GM23248 (cell line): ENCODE measurements around the gene SFT2D2. TPM values are rescaled to one million over a fixed set of nuclear protein-coding genes. Genes with fewer than 3 reads are reported as not detected.

ENCODE experiments used
- DNase-seq: peaks from one replicate; pipeline ENCODE4 v3.0.0-alpha.2; 2015
- H2AFZ ChIP-seq: fragments of 200-600 bp; sonication (generic); 2 replicates; pipeline ENCODE4 v1.6.1; 2016; ENCODE audit warnings: antibody characterized with exemption
- H3F3A ChIP-seq: fragments of 200-600 bp; sonication (generic); 2 replicates; pipeline ENCODE4 v1.6.1; 2016; ENCODE audit warnings: mild to moderate bottlenecking, antibody characterized with exemption, mixed run types; ENCODE audit not compliant: insufficient read depth
- H3K27ac ChIP-seq: fragments of 200-600 bp; sonication (generic); 2 replicates; pipeline ENCODE4 v1.5.1; 2016; ENCODE audit warnings: mild to moderate bottlenecking
- H3K27me3 ChIP-seq: fragments of 200-600 bp; sonication (generic); replicated peaks from 2 replicates; pipeline ENCODE4 v1.6.1; 2016; ENCODE audit warnings: mild to moderate bottlenecking; ENCODE audit not compliant: insufficient read depth
- H3K36me3 ChIP-seq: fragments of 200-600 bp; sonication (generic); 2 replicates; pipeline ENCODE4 v1.6.1; 2016; ENCODE audit warnings: low read depth, mild to moderate bottlenecking
- H3K4me1 ChIP-seq: fragments of 200-600 bp; sonication (generic); 2 replicates; pipeline ENCODE4 v1.6.1; 2016; ENCODE audit warnings: mild to moderate bottlenecking; ENCODE audit not compliant: insufficient read depth
- H3K4me2 ChIP-seq: fragments of 200-600 bp; sonication (generic); one replicate; pipeline ENCODE4 v1.6.1; 2016; ENCODE audit warnings: mild to moderate bottlenecking; ENCODE audit not compliant: unreplicated experiment
- H3K4me3 ChIP-seq: fragments of 200-600 bp; sonication (generic); 2 replicates; pipeline ENCODE4 v1.5.1; 2016; ENCODE audit warnings: mild to moderate bottlenecking
- H3K79me2 ChIP-seq: fragments of 200-600 bp; sonication (generic); 2 replicates; pipeline ENCODE4 v1.6.1; 2016; ENCODE audit warnings: mild to moderate bottlenecking; ENCODE audit not compliant: insufficient read depth
- H3K9ac ChIP-seq: fragments of 200-600 bp; sonication (generic); 2 replicates; pipeline ENCODE4 v1.6.1; 2016; ENCODE audit warnings: mild to moderate bottlenecking
- H3K9me2 ChIP-seq: fragments of 200-600 bp; sonication (generic); 2 replicates; pipeline ENCODE4 v1.6.1; 2016; ENCODE audit warnings: mixed run types, mild to moderate bottlenecking, moderate library complexity; ENCODE audit not compliant: insufficient read depth
- H3K9me3 ChIP-seq: fragments of 200-600 bp; sonication (generic); one replicate; pipeline ENCODE4 v1.6.1; 2017; ENCODE audit warnings: low read depth
- H4K20me1 ChIP-seq: fragments of 200-600 bp; sonication (generic); 2 replicates; pipeline ENCODE4 v1.6.0; 2016; ENCODE audit not compliant: insufficient read depth
- EZH2 ChIP-seq: fragments of 200-600 bp; sonication (generic); IDR thresholded peaks from 2 replicates; pipeline ENCODE4 v1.6.1; 2018; ENCODE audit warnings: antibody characterized with exemption, mild to moderate bottlenecking; ENCODE audit not compliant: insufficient read depth, poor library complexity, severe bottlenecking
- EZH2phosphoT487 ChIP-seq: fragments of 200-600 bp; sonication (generic); IDR thresholded peaks from 2 replicates; pipeline ENCODE4 v1.6.1; 2018; ENCODE audit warnings: antibody characterized with exemption, moderate library complexity, mild to moderate bottlenecking, low read depth; ENCODE audit not compliant: insufficient read depth
- WGBS, 2 experiments: methylation state at CpG; one replicate each; pipeline ENCODE4 v1.1.6; 2015 to 2017; ENCODE audit warnings: low lambda C conversion rate in 2 of 2, low coverage in 1 of 2; ENCODE audit errors: missing lambda C conversion rate in 2 of 2; 5-methylcytosine and 5-hydroxymethylcytosine counted together
- in situ Hi-C: fragments of 300-500 bp; cut with MboI; formaldehyde crosslinking; loops from 2 replicates; pipeline ENCODE4 v1.15.0; 2020
- polyA plus RNA-seq: library from polyadenylated mRNA; unstranded; fragments of >200 nt; fragmentation: Nextera tagmentation; extraction: Ambion mirVana; gene quantifications from 2 replicates; pipeline ENCODE4 v1.2.1, GENCODE V29; 2016
- total RNA-seq: library from RNA; depleted of rRNA; stranded (reverse); fragments of >200 nt; shearing (Covaris generic); gene quantifications from 2 replicates; pipeline ENCODE4 v1.2.3, GENCODE V29; 2014

Gene SFT2D2
- total and polyA plus RNA-seq, 2 experiments from 2014 or later, result 38.4 to 54.4 TPM

GRCh38 chr1:168246506-168246905 lies 20.7 kb downstream of the SFT2D2 start:
- in situ Hi-C loops, result no loop called here
- H3K9me2 ChIP-seq, result no peaks in the 10 kb centered on the region
- H2AFZ ChIP-seq, result no peak overlapping the region
- DNase-seq, result no peak
- H3K4me1 ChIP-seq, result no peaks in the 10 kb centered on the region; the same call in 1 of the 2 replicates
- H4K20me1 ChIP-seq, result peaks cover 3% of the 10 kb centered on the region; the same call in 1 of the 2 replicates
- no peak overlapping the region for H3K9ac ChIP-seq
- no peak for TF ChIP-seq EZH2
- no peak for TF ChIP-seq EZH2phosphoT487
- no peak overlapping the region for H3K4me3 ChIP-seq
- no peaks in the 10 kb centered on the region for H3K27me3 ChIP-seq
- 93 to 94% methylated on average over 5 of the region's 5 CpGs for WGBS, 2 experiments
- no peak overlapping the region for H3K27ac ChIP-seq
- no peaks in the 10 kb centered on the region; the same call in 1 of the 2 replicates for H3F3A ChIP-seq
- H3K4me2 ChIP-seq, result no peak overlapping the region
- H3K9me3 ChIP-seq, result no peaks in the 10 kb centered on the region
- peaks cover 46% of the 10 kb centered on the region for H3K36me3 ChIP-seq
- peaks cover 77% of the 10 kb centered on the region for H3K79me2 ChIP-seq

- Histone ChIP-seq H3K4me1 (no peaks in the 10 kb centered on the region), H3F3A (no peaks in the 10 kb centered on the region), H3K4me2 (no peak overlapping the region), H4K20me1 (0 out of 2 replicates have a peak, but pooled peaks cover 3% of the 10 kb centered on the region), H2AFZ (no peak overlapping the region), H3K27me3 (no peaks in the 10 kb centered on the region), H3K27ac (no peak overlapping the region), H3K9me2 (no peaks in the 10 kb centered on the region), H3K79me2 (peaks cover 87% of the 10 kb centered on the region), H3K36me3 (peaks cover 25% of the 10 kb centered on the region), H3K9me3 (no peaks in the 10 kb centered on the region), H3K4me3 (no peak overlapping the region), H3K9ac (no peak overlapping the region)
- no peak for DNase-seq
- TF ChIP-seq EZH2 (no peak), EZH2phosphoT487 (no peak)
- 72 to 73% methylated on average over 3 of the region's 3 CpGs for WGBS, 2 experiments
- in situ Hi-C loops, result no loop called here
Observed at GRCh38 chr1:168252204-168252733, 26.5 kb downstream of the SFT2D2 start.

- Histone ChIP-seq H3K36me3 (peaks cover 15% of the 10 kb centered on the region), H3K4me1 (peaks cover 8% of the 10 kb centered on the region), H3K27me3 (no peaks in the 10 kb centered on the region), H2AFZ (no peak overlapping the region), H4K20me1 (no peaks in the 10 kb centered on the region), H3K4me2 (no peak overlapping the region), H3K4me3 (no peak overlapping the region), H3K79me2 (peaks cover 77% of the 10 kb centered on the region), H3K9me2 (no peaks in the 10 kb centered on the region), H3K9me3 (no peaks in the 10 kb centered on the region), H3F3A (peaks cover 14% of the 10 kb centered on the region), H3K27ac (no peak overlapping the region), H3K9ac (no peak overlapping the region)
- WGBS, 2 experiments, result 100% methylated on average over 2 of the region's 2 CpGs
- TF ChIP-seq EZH2phosphoT487, result no peak
- no peak for TF ChIP-seq EZH2
- no peak for DNase-seq
- in situ Hi-C loops, result no loop called here
Observed at GRCh38 chr1:168256164-168256563, 30.4 kb downstream of the SFT2D2 start.

GRCh38 chr1:168257397-168257796 lies 31.6 kb downstream of the SFT2D2 start:
- H3K27me3 ChIP-seq, result no peaks in the 10 kb centered on the region
- H3K27ac ChIP-seq, result no peak overlapping the region
- H2AFZ ChIP-seq, result no peak overlapping the region
- no peak overlapping the region for H3K9ac ChIP-seq
- no peaks in the 10 kb centered on the region for H3K9me2 ChIP-seq
- no peak overlapping the region for H3K4me3 ChIP-seq
- no peak overlapping the region for H3K4me2 ChIP-seq
- peaks cover 10% of the 10 kb centered on the region for H3K36me3 ChIP-seq
- TF ChIP-seq EZH2phosphoT487, result no peak
- no peak for TF ChIP-seq EZH2
- no peaks in the 10 kb centered on the region for H4K20me1 ChIP-seq
- H3K9me3 ChIP-seq, result no peaks in the 10 kb centered on the region
- H3F3A ChIP-seq, result peaks cover 26% of the 10 kb centered on the region
- H3K79me2 ChIP-seq, result peaks cover 71% of the 10 kb centered on the region
- no peak for DNase-seq
- peaks cover 20% of the 10 kb centered on the region for H3K4me1 ChIP-seq
- 33 to 36% methylated on average over 2 of the region's 2 CpGs for WGBS, 2 experiments
- in situ Hi-C loops, result no loop called here
